Ovary (tissue), 3 donors: ENCODE results near the gene MYRIP.

ENCODE experiments used
- CTCF ChIP-seq, 3 donors: fragments of 450-650 bp in 2 of 3; fragments of 200-600 bp in 1 of 3; IDR thresholded peaks; one replicate each; pipeline versions ENCODE4 v1.5.1 to v1.8.0; 2016 to 2022; ENCODE audit warnings: antibody characterized with exemption in 3 of 3, mild to moderate bottlenecking in 1 of 3
- EP300 ChIP-seq: sonication (generic); formaldehyde crosslinking; IDR thresholded peaks from one replicate; pipeline ENCODE4 v1.6.1; 2017; ENCODE audit warnings: antibody characterized with exemption
- POLR2A ChIP-seq: fragments of 450-650 bp; IDR thresholded peaks from one replicate; pipeline ENCODE4 v1.6.1; 2017; ENCODE audit warnings: antibody characterized with exemption, mild to moderate bottlenecking, moderate library complexity
- donor health status: DM: no; HTN: no; CAD: no.

DNA sequence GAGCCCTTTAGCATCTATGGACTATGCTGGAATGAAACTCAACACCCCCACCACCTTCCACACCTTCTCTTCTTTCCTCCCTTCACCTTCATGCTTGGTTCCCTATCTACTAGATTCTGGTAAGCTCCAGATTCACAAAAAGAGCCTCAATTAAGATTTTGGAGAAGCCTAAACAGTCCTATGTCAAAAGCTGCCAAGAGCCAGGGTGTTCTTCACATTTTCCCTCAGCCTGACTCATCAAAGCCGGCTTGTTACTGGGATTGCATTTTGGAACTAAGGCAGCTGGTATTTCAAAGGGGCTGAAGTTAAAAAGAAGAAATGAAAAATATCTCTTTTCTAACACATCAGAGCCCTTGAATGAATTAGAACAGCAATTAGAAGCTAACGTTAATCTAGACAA lies 247.7 kb downstream of the MYRIP start:
- no peak for TF ChIP-seq CTCF (IDR thresholded peaks at IDR 0.05)
- no peak for TF ChIP-seq POLR2A
- TF ChIP-seq EP300: no peak
